Measurements from ENCODE around the gene ARHGEF17.
"Not testable (repeated sequence)": the region's sequence is repeated elsewhere in the genome, so short reads cannot be mapped to it uniquely, and the experiment has no call there.

- not testable (repeated sequence) for TF ChIP-seq CTCF (conservative IDR thresholded peaks at IDR 0.05); ZFX (IDR thresholded peaks at IDR 0.05)
Measured at GRCh38 chr11:73274191-73274590, 33.9 kb upstream of the ARHGEF17 start.

Measured in C4-2B (cell line).